Activated CD4-positive, alpha-beta T cell treated with anti-CD3 and anti-CD28 coated beads for 48 hours (primary cell): ENCODE results near the gene FBXO44.

ENCODE experiments used
- DNase-seq: peaks from one replicate; pipeline ENCODE4 v3.0.0-alpha.2; 2020

FBXO44 gene

GRCh38 chr1:11640944-11641343, 13.7 kb upstream of the FBXO44 start:
- DNase-seq, result no peak

- DNase-seq, result no peak
Measured at GRCh38 chr1:11641776-11642305, 12.8 kb upstream of the FBXO44 start.

GRCh38 chr1:11642418-11643017, 12.2 kb upstream of the FBXO44 start:
- peak; percentile 78 for DNase-seq

DNA sequence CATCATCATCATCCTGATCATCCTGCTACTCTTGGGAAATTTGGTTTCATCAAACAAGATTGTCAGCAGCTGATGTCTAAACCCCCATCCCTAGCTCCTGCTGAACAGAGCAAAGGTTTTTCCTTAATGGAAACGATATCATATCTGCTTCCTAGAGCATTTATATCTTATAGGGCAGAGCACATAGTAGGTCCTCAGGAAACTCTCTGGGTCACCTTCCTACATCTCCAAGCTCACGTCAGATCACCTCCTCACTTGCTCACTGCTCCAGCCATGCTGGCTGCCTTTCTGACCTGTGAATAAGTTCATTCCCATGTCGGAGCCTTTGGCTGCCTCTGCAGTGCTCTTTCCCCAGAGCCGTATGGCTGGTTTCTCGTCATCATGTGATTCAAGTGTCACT, 10.9 kb upstream of the FBXO44 start:
- no peak for DNase-seq

GRCh38 chr1:11645270-11645669, 9.4 kb upstream of the FBXO44 start:
- DNase-seq, result no peak

- DNase-seq, result peak; percentile 90
Measured at GRCh38 chr1:11645670-11646265, 8.9 kb upstream of the FBXO44 start.

DNA sequence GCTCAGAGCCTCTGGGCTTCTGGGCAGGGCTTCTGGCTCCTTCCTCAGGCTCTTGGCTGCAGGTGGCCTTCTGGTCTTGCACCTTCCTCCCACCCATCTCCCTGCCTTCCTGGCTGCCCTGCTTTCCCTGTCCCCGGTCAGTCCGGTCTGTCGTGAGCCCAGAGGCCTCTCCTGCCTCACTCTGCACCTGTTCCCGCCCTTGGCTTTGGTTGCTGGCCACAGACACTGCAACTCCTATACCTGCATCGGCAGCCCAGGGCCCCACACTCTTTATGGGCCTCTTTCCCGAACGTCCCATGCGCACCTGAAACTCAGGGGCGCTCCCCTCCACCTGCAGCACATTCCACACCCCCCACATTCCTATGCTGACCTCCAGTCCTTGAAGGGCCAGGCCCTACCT, 8.4 kb upstream of the FBXO44 start:
- DNase-seq, result no peak

DNA sequence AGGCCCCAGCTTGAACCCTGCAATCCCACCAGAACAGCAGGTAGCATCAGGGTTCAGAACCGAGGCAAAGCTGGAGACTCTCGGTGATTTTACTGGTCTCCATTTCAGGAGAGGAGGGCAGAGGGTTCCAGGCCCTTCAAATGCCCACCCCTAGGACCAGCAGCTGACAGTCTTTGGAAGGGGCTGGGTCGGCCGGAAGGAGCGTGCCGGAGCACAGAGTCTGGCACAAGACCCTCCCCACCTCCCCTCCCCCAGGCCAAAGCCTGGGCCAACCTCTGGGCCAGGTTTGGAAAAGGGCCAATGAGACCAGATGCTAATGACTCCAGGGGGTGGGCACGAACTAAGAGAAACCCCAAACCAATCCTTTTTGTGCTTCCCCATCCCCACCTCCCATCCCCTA, 7.3 kb upstream of the FBXO44 start:
- DNase-seq, result no peak

GRCh38 chr1:11648039-11648438, 6.6 kb upstream of the FBXO44 start:
- no peak for DNase-seq

DNA sequence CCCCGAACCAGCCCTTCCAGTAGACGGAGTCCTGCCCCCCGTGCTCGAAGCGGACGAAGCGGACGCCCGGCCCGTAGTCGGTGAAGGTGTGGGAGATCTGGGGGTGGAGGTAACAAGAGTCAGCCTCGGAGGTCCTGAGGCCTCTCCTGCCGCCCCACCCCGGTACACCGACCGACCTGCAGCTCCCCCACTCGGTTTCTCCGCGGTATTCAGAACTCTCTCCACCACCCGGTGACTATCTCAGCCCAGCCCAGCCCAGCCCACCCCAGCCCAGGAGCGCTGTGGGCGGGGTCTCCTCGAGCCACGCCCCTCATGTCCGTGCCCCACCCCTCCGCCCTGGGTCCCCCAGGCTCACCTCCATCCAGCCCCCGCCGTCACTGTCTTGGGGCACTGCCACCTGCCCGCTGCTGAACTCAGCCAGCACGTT, 5.9 kb upstream of the FBXO44 start:
- peak; percentile 60 for DNase-seq

DNA sequence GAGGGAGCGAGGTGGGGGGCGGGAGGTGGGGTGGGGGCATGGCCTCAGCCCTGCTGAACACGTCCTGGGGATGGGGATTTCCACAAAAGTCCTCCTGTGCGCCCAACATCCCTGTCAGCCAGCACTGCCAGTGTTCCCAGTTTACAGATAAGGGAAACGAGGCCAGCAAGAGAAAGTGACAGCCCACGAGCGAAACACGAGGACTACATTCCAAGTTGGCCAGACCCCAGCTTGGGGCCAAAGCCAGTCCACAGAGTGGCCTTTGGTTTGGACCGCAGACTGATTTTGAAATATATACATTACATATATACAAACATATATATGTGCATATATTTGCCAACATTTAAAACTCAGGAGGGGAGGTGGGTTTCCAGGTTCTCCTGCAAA, 5.4 kb upstream of the FBXO44 start:
- no peak for DNase-seq

GRCh38 chr1:11649624-11650330, 4.9 kb upstream of the FBXO44 start:
- no peak for DNase-seq

- DNase-seq, result peak; percentile 88
Measured at GRCh38 chr1:11650331-11650991, 4.2 kb upstream of the FBXO44 start.

- no peak for DNase-seq
Measured at GRCh38 chr1:11651017-11651416, 3.7 kb upstream of the FBXO44 start.

- DNase-seq, result no peak
Measured at GRCh38 chr1:11652203-11652780, 2.4 kb upstream of the FBXO44 start.

DNA sequence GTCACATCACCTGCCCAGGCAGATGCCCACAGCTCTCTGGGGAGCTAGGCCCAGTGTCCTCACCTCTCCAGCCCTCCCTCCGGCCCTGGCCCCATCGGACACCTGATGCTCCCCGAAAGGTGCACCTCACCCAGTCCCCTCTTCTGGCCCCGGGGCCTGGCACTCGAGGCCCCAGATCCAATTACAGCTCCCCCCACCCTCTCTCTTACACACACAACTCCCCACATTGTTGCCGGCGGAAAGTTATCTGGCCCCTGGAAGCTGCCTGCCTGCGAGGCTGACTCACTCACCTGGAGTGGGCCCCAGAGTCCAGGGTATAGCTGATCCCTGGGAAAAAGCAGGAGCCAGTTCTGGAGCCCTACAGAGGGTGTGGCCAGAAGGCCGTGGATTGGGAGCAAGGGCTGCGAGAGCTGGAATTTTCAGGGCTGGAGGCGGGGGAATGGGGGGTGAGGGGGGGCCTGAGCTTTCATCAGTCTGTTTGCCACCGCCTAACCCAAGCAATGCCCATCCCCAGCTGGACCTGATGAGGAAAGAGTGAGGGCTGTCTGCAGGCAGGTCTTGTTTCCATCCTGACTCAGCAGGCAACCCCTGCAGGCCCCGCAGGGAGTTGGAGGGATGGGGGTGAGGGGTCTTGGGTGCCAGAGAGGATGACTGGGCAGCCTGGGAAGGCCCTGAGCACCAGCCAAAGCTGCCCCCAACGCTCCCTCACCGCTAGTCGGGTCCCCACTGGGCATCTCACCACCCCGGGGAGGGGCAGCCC, 1.4 kb upstream of the FBXO44 start:
- DNase-seq, result no peak

GRCh38 chr1:11653861-11654136, 878 bp upstream of the FBXO44 start:
- DNase-seq, result no peak

DNA sequence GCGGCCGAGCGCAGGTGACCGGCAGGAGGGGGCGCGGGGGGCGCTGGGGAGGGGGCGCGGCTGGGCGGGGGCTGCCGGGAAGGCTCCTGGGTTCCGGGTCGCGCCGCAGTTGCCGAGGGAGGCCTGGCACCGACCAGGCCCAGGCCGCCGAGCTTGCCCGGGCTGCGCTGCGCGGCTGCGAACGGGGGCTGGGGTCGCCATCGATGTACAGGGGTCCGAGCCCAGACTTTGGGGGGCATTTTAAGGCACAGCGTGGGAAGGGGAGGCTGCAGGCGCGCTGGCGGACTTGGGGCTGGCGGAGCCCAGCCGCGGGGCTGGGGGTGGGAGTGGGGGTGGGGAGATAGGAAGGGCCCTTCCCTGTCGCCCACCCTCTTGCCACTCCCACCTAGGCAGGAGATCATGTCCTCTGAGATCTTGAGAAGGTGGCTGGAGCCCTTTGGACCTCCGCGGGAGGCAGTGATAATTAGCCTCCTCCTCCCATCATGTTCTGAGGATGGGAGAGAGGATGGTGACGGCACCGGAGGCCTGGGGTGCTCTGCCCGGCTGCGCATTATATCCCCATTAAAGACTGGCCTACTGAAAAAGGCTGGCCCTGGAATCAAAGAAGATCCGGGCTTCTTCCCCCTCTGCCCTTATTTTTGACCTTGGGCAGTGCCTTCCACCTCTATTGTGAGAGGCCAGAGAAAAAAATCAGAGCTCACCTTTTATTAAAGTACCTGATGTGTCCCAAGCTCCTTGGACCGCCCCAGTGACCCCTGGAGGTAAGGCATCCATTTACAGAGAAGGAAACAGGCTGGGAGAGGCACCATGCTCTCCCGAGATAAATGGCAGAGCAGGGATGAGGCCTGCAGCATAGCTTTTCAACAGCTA, 497 bp downstream of the FBXO44 start:
- DNase-seq, result no peak

- DNase-seq, result no peak
Measured at GRCh38 chr1:11657654-11658053, 3.0 kb downstream of the FBXO44 start.

DNA sequence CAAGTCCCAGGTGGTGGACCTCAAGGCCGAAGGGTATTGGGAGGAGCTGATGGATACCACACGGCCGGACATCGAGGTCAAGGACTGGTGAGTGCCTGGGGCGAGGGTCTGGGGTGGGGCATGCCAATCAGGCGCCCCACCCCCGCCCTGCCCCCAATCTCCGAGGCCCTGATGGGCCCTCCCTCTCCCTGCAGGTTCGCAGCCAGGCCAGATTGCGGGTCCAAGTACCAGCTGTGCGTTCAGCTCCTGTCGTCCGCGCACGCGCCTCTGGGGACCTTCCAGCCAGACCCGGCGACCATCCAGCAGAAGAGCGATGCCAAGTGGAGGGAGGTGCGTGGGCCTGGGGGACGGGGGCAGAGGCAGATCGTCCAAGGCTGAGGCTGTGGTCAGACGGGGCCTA, 3.9 kb downstream of the FBXO44 start:
- no peak for DNase-seq

DNA sequence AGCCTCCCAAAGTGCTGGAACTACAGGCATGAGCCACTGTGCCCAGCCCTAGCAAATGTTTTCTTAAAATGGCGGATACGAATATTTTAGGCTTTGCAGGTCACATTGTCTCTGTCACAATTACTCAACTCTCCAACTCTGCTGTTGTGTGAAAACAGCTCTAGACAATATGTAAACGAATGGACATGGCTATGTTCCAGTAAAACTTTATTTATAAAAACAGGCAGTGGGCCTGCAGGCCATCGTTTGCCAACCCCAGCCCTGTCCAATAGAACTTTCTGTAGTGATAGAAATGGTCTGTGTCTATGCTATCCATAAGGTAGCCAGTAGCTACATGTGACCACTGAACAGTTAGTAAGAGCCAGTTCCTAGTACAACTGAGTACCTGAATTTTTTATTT, 5.1 kb downstream of the FBXO44 start:
- DNase-seq, result no peak

- DNase-seq, result no peak
Measured at GRCh38 chr1:11661103-11661502, 6.4 kb downstream of the FBXO44 start.
